HG03045 (cell line): ENCODE measurements around the gene PBX1.

ENCODE experiments used
- ATAC-seq: cut with Tn5 transposase; IDR thresholded peaks from one replicate; pipeline ENCODE4 v1.9.1; 2021; ENCODE audit warnings: mild to moderate bottlenecking, moderate library complexity; ENCODE audit not compliant: unreplicated experiment

PBX1 gene

GRCh38 chr1:164771619-164772361, 212.8 kb downstream of the PBX1 start:
- no peak for ATAC-seq

DNA sequence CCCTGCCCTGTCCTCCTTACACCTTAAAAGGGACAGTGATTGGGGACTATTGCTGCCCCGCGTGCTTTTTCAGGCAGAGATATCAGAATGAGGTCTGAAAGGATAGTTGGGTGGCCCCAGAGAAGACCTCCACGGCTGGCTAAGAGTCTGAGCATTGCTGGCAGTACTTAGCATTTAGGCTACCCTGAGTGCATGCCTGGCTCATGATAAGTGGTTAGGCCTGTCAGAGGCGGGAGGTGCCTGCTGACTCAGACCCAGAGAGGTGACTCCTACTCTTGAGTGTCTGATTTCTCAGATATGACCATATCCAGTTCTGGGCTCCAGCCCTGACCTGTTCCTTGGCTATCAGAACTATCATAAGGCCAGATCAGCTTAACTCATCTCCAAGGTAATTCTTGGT, 213.7 kb downstream of the PBX1 start:
- peak; percentile 91 for ATAC-seq

- no peak for ATAC-seq
These were observed 214.1 kb downstream of the PBX1 start for GRCh38 chr1:164773102-164773501.

DNA sequence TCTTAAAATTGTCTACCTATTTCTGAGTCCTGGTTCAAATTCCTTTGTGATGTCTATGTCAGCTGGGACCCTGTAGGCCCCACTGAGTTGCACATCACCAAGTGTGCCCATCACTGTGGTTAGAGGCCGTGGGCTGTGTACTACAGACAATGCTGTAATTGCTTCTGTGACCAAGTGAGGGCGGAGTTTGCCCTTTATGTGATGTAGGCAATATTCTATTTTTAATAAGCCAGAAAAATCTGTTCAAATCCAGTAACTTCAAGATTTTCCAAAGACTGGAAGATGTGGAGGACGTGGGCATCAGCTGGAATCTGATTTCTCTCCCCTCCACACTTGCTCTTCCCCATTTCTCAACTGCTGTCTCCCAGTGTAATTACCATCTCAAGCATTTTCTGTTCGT, 215.4 kb downstream of the PBX1 start:
- no peak for ATAC-seq

DNA sequence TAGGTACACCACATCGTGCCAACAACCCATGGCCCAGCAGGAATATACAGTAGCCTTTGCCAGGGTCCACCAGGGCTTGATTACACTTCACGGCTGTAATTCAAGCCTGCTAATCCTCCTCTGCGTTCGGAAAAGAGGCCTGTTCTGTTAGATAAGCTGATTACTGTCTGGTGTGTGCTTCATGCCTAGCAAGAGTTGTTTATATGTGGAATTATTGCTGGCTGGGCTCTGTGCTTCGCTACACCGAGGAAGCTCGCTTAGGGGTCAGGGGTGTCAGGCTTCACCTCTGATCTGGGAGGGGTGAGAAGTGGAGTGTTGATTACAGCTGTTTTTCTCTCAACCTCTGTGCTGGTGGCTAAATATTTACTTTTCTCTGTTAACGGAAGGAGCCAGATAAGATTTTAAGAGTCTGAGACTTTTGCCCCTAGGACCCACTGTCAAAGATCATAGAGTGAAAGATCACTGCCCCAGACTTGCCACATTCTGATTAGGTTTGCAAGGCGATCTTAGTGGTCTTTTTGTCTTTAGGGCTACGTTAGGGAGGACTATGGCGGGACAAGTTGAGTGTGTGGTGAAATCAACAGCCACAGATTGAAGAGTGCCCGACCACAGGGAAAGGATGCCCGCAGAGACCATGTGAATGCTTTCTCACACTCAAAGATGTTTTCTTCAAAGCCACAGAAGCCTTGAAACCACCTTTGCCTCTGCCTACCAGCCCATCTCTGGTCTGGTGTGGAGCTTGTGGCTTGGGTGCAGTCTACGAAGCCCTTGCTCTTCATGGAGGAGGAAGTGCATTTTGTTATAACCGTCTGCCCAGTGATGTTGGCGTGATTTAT, 216.1 kb downstream of the PBX1 start:
- ATAC-seq: no peak

GRCh38 chr1:164777518-164777917, 218.5 kb downstream of the PBX1 start:
- ATAC-seq: no peak

GRCh38 chr1:164779376-164779775, 220.4 kb downstream of the PBX1 start:
- ATAC-seq: no peak

DNA sequence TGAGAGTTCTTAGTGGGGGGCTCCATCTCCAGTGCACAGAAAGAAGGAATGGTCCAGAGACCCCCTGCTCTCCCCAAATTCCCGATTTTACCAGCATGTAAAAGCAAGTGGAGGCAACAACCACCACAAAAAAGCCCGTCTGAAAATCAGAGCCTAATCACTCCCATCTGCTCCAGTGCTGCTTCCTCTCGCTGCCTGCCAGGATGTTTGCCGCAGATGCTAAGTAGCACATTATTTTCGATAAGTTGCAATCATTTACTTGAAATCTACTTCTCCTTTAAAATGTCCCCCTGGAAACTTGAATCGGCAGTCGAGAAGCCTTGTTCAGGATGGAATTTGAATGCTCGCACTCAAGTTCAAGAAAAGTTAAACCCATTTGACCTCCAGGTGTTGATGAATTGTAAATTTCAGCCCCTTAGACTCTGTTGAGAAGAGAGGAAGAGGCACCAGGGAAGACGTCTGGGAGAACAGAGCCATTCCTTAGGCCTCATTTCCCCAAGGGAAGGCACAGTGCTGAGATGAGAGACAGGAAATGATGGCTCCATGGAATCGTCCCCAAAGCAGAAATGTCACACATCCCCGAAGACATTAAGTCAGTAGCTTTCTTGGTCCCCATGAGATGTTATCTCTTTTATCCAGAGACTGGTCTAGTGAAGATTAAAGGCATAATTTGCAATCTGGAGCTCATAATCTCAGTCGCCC, 221.3 kb downstream of the PBX1 start:
- no peak for ATAC-seq

DNA sequence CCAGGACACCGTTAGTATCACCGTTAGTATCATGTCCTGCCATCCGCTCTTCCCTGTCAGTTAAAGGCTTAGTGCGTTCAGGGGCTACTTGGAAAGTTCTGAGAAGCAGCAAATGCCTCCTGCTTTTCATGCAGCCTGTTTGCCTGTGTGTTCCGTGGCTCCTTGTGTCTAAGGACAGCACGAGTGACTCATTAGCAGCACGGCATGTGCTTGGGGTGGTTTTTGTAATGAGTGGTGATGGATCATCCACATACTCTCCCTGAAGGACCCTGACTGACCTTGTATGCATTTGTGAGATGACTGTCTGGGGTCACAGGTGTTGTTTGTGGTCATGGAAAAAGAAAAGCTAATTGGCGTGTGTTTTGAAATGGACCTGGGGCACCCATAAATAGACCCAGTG, 221.9 kb downstream of the PBX1 start:
- no peak for ATAC-seq

DNA sequence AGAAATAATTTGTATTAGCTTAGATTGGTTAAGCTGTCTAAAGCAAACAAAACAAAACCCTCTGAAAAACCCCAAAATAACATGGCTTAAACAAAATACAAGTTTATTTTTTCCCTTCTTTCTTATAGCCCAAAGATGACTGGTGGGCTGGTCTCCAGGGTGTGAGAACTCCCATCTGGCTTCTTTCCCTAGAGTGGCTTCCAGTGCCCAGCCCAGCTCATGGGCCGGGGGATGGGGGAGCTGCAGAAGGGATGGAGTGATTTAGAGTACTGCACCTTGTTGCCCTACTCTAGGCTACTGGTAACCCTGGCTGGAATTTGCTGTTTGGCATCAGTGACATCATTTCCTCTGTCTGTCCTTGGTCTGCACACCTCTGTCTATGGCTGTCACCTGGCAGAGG, 223.0 kb downstream of the PBX1 start:
- no peak for ATAC-seq

DNA sequence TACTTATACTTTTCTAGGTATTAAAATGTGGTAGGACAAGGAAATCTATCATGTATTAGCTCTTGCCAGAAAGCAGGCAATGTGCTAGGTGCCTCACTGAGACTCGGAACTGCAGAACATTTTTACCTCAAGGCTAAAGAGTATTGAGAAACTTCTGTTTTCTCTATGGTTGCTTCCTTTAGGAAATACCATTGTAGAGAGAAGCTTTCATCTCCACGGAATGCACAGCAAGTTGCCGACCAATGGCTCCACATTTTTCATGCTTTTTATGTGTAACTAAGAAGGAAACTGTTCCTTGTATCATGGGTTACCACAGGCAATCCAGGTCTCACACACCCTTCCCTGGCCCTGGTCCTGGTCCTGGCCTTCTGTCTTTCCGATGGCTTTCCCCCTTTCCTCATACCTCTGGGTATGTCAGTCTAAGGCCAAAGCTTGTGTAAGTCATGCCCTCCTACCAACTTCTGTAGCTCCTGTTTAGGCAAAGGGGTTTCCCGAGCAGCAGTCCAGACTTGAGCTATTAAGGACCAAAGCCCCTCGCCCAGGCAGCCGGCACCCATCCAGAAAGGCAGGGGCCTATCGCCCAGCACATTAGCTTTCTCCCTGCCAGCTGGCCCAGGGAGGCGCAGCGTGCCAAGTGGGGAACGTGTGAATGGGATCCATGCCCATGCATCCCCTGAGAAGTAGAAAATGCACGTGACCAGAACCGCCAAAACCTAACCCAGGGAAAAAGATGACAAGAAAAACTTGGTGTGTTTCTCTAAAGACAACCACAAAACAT, 225.0 kb downstream of the PBX1 start:
- no peak for ATAC-seq

DNA sequence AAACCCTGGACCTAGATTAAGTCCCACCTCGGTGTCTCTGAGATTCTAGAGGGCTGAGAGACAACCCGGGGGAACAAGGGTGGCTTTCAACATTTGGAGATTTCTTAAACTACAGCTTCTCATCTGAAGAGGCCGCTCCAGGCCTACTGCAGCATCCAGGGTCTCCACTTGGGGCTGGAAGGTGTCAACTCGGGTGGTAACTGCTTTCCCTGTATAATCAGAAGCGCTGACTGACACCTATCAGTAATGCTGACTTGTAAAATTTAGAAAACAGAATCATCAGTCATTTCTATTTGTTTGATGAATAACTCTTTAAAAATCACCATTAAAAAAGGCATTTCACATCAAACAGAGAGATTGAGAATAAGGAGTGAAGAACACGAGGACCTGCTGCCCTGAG, 226.0 kb downstream of the PBX1 start:
- ATAC-seq: no peak

GRCh38 chr1:164785841-164786534, 227.0 kb downstream of the PBX1 start:
- no peak for ATAC-seq

DNA sequence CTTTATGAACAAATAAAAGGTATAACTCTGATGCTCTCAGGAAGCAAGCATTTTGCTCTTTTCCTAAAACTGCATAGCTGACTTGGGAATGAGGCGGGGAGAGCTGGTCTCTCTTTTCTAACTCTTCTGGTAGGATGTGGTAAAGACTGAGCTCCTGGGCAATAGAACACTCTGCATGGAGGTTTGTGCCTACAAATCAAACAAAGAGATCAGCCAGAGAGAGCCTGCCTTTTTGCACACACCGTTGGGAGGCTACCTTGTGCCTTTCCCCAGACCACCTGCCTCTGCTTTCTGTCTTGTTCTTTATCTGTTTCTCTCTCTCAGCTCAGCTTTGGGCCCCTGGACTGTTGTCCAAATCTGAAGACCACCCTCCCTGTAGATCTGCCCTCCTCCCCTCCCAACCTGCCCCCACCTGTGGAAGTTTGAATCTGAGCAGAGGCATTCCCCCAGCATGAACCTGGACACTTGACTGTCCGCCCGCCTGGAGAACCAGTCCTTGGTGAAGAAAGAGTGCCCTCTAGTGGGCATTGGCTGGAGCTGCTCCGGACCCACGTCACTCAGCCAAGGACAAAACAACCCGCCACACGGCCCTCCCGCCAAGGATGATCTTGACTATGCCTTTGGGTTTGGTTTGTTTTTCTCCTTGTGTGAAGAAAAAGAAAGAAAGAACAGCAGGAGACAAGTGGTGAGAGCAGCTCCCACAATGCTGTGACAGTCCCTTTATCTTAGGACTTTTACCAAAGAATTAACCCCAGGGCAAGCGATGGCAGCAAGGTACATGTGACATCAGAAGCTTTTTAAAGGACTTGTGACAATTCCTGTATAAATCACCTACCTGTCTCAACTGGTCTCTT, 228.2 kb downstream of the PBX1 start:
- peak; percentile 95 for ATAC-seq

GRCh38 chr1:164787834-164788231, 228.8 kb downstream of the PBX1 start:
- ATAC-seq: no peak

- no peak for ATAC-seq
These were observed 231.1 kb downstream of the PBX1 start for GRCh38 chr1:164790081-164790480.

DNA sequence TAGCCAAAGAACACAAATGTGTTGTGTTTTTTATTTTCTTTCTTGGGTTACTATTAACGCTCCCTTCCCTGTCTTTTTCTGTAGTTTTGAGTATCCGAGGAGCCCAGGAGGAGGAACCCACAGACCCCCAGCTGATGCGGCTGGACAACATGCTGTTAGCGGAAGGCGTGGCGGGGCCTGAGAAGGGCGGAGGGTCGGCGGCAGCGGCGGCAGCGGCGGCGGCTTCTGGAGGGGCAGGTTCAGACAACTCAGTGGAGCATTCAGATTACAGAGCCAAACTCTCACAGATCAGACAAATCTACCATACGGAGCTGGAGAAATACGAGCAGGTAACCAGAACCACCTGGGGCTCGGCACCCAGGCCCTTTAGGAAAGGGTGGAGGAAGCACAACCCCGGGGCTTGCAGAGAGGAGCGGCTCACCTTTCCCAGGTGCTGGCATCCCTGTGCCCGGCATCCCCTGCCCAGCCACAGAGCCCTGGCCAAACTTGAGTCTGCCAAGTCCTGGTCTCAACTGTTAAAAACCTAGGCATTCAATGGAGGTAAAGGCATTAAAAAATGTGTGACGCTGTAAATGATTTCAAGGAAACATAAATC, 233.5 kb downstream of the PBX1 start:
- ATAC-seq: no peak

GRCh38 chr1:164794356-164794755, 235.4 kb downstream of the PBX1 start:
- no peak for ATAC-seq

DNA sequence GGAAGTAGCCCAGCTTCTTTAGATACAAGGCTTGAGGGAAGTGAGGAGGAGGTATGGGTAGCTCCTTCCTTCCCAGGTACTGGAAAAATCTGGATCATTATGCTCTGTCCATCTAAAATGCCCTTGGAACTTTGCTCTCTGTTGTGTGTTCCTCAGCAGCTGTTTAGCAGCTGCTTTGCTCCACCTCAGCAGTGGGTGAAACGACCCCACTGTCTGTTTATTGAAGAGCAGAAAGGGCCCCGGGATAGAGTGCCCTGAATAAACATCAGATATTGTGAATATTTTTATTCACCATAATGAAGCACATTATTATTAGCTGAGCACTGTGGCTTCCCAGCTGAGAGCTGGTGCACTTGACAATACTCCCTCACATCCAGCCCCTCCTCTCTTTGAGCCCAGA, 237.9 kb downstream of the PBX1 start:
- ATAC-seq: no peak
